GM13977 (cell line): ENCODE results near the gene NPAS1.

Source experiments
- DNase-seq: peaks from one replicate; pipeline ENCODE4 v3.0.0; 2012; ENCODE audit warnings: low spot score
- CTCF ChIP-seq: IDR thresholded peaks from 2 replicates; pipeline ENCODE4 v1.5.1; 2012; ENCODE audit warnings: mild to moderate bottlenecking, control low read depth; ENCODE audit not compliant: insufficient read depth; ENCODE audit errors: extremely low read depth, missing control alignments
- in situ Hi-C: fragments of 300-500 bp; cut with MboI; formaldehyde crosslinking; loops from one replicate; pipeline ENCODE4 v1.12.0; 2022; ENCODE audit warnings: low sequenced_read_pairs, low pct_unique_long_range_greater_than_20kb, mixed read lengths, inconsistent platforms; ENCODE audit not compliant: unreplicated experiment

NPAS1 gene

DNA sequence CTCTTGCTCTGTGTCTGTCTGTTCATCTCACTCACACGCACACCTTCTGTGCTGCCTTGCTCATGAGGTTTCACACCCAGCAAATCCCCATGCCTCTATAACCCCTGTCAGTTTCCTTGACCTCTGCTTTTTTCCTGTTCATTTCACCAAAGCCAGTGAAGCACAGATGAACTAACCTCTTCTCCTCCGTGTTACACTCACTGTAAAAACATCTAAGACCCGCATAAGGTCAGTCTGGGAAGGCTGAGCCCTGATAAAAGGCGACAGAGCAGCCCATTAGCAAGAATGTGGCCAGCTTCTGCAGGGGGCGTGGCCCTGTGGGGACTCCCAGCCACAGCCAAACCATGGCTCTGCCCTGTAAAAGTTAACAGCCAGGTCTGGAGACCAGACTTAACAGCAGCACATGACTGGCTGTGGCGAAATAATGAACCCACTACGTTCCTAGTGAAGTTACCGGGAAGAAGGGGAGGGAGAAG lies 42.8 kb upstream of the NPAS1 start:
- no peak for TF ChIP-seq CTCF
- in situ Hi-C loops: no loop called here
- no peak for DNase-seq

- no peak for TF ChIP-seq CTCF
- in situ Hi-C loops: no loop called here
- DNase-seq: no peak
These were observed 42.1 kb upstream of the NPAS1 start for GRCh38 chr19:46977548-46977947.

DNA sequence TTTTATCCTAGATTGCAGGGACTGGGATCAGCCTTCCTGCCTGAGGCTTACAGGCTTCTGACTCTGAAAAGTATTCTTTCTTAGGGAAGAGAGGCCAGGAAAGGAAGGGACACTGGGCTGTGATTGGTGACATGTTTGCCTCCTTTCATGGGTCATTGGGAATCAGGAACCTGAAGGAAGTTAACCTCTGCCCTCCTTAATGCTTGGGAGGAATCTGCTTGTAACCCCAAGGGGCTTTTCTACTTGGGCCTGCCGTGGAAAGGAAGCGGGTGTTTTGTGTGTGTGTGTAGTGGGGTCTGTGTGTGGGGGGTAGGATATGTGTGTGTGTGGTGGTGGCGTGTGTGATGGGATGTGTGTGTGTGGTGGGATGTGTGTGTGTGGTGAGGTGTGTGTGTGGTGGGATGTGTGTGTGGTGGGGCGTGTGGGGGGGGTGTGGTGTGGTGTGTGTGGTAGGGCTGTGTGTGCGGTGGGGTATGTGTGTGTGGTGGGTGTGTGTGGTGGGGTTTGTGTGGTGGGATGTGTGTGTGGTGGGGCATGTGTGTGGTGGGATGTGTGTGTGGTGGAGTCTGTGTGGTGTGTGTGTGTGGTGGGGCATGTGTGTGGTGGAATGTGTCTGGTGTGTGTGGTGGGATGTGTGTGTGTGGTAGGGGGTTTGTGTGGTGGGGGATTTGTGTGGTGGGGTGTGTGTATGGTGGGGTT lies 41.3 kb upstream of the NPAS1 start:
- TF ChIP-seq CTCF: no peak
- in situ Hi-C loops: no loop called here
- DNase-seq: no peak

DNA sequence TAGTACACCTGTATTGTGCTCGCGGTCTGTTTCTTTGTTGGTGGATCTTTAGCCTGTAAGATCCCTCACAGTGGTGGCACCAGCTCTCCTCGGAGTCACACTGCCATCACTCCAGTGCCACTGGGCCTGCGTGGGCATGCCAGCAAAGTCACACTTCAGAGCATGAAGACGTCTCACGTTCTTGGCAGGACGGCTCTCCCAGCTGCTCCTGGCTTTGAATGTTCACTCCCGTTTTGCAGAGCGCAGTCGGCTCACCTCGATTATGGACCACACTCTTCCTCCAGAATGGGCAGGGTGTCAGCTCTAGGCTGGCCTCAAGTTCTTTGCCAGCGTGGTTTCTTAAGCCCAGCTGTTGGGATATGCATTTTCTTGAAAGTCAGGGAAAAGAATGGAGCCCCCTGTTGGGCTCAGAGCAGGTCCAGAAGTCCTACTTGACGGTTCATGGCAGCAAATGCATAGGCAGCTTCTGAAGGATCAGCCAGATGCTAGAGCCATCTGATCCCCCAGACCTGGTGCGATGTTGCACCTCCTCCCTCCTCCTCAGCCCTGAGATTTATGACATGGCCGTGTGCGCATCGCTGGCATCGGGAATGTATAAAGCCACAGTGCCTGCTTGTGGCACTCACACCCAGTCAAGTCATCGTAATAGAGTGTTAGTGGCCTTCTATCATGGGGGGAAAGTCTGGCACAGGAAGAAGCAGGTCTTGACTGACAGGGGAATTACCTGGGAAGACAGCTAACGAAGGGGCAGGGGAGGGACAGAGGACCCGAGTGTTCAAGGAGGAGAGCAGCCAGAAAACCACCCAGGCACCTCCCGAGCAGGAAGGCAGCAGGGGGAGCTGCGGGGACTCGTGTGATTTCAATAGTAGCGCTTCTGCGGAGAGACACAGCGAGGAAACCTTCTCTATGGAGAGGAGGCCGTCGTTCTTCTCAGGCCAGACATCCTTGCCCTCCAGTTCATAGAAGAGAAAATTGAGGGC lies 40.2 kb upstream of the NPAS1 start:
- no peak for TF ChIP-seq CTCF
- in situ Hi-C loops: loop anchor here (10.0 kb wide), 1 partner anchor 125 kb away; the partner anchor contains the start of gene AP2S1
- no peak for DNase-seq

DNA sequence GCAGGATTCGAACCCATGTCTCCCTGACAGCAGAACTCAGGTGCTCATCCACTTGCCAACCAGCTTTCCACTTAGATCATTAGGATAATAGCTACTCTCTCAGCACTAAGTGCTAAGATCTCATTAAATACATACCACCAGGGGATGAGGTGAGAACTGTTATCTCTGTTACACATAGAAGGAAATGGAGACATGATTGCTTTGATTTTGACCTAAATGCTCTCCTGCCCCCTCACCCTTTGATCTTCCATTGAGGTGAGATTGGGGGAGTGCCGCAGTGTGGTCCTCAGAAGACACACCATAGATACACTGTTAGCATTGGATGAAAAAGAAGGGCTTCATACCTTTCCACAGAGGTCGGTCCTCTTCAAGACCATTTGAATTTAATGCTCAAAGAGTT lies 38.9 kb upstream of the NPAS1 start:
- TF ChIP-seq CTCF: no peak
- in situ Hi-C loops: loop anchor here (10.0 kb wide), 1 partner anchor 126 kb away; the partner anchor contains the start of gene AP2S1
- no peak for DNase-seq

DNA sequence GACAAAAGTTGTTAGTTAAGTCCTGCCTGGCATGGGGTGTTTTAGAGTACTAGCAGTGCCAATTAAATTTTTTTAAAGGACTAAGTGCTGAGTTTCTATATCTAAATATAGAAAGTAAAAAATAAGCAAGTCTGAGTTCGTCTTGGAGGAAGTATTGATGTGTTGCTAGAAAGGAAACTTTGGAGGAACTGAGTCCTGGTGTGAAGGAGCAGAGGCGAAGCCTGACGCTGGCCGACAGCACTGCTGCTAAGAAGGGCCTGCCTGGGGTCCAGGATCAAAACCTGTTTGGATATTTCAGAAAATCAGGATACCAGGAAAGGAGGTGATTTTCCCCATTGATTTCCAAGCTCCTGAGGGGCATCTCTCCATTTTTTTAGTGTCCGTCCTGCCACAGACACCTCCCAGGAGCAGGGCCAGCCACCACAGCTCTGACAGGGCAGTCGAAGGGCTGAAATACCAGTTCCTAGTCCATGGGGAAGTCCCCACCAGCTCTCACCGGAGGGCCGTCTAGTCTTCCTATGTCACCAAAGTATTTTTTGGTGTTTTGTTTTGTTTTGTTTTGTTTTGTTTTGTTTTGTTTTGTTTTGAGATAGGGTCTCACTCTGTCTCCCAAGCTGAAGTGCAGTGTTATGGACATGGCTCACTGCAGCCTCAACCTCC lies 38.2 kb upstream of the NPAS1 start:
- no peak for DNase-seq
- in situ Hi-C loops: loop anchor here (10.0 kb wide), 1 partner anchor 127 kb away; the partner anchor contains the start of gene AP2S1
- no peak for TF ChIP-seq CTCF
